Liver (tissue), 9 donors: ENCODE measurements around the gene NAT10. TPM values are rescaled to one million over a fixed set of nuclear protein-coding genes. Genes with fewer than 3 reads are reported as not detected.

ENCODE experiments used
- DNase-seq: peaks from one replicate; pipeline ENCODE4 v3.0.0-alpha.2; 2017; ENCODE audit warnings: low spot score
- H3K27ac ChIP-seq, 2 donors: one replicate each; pipeline ENCODE4 v1.7.0; 2013; ENCODE audit warnings: inconsistent platforms in 2 of 2, low read length in 2 of 2, control low read depth in 1 of 2, low read depth in 1 of 2, mild to moderate bottlenecking in 1 of 2
- H3K27me3 ChIP-seq, 4 donors: one replicate each; pipeline versions ENCODE4 v1.6.1 to v1.7.0; 2013; ENCODE audit warnings: low read length in 3 of 4, inconsistent platforms in 1 of 4, mild to moderate bottlenecking in 1 of 4, moderate library complexity in 1 of 4; ENCODE audit not compliant: control insufficient read depth in 4 of 4, insufficient read depth in 4 of 4
- H3K36me3 ChIP-seq, 4 donors: one replicate each; pipeline versions ENCODE4 v1.6.1 to v1.7.0; 2013; ENCODE audit warnings: low read length in 3 of 4, mild to moderate bottlenecking in 3 of 4, low read depth in 1 of 4, moderate library complexity in 1 of 4; ENCODE audit not compliant: control insufficient read depth in 4 of 4, insufficient read depth in 3 of 4
- H3K4me1 ChIP-seq, 4 donors: one replicate each; pipeline versions ENCODE4 v1.6.1 to v1.7.0; 2013; ENCODE audit warnings: low read length in 3 of 4, mild to moderate bottlenecking in 3 of 4, moderate library complexity in 1 of 4; ENCODE audit not compliant: control insufficient read depth in 4 of 4, insufficient read depth in 4 of 4
- H3K4me3 ChIP-seq, 3 donors: one replicate each; pipeline versions ENCODE4 v1.6.1 to v1.7.0; 2013; ENCODE audit warnings: low read length in 3 of 3, control low read depth in 1 of 3, low read depth in 1 of 3, mild to moderate bottlenecking in 1 of 3
- H3K9ac ChIP-seq, 2 donors: one replicate each; pipeline ENCODE4 v1.7.0; 2013; ENCODE audit warnings: low read length in 2 of 2, mild to moderate bottlenecking in 2 of 2, moderate library complexity in 2 of 2, control low read depth in 1 of 2, low read depth in 1 of 2
- H3K9me3 ChIP-seq, 4 donors: one replicate each; pipeline versions ENCODE4 v1.6.1 to v1.7.0; 2013; ENCODE audit warnings: low read length in 3 of 4; ENCODE audit not compliant: control insufficient read depth in 4 of 4
- EGR1 ChIP-seq, 2 donors: IDR thresholded peaks; 2 replicates each; pipeline ENCODE4 v1.6.1; 2016 to 2018; ENCODE audit warnings: antibody characterized with exemption in 2 of 2, low read depth in 2 of 2
- FOXA2 ChIP-seq: IDR thresholded peaks from 2 replicates; pipeline ENCODE4 v1.6.1; 2016; ENCODE audit warnings: antibody characterized with exemption
- GABPA ChIP-seq, 2 donors: IDR thresholded peaks in 1 of 2; conservative IDR thresholded peaks in 1 of 2; 2 replicates each; pipeline ENCODE4 v1.6.1; 2016; ENCODE audit warnings: antibody characterized with exemption in 2 of 2, mild to moderate bottlenecking in 1 of 2, moderate library complexity in 1 of 2
- HNF4A ChIP-seq, 2 donors: conservative IDR thresholded peaks; 2 replicates each; pipeline ENCODE4 v1.6.1; 2016; ENCODE audit warnings: antibody characterized with exemption in 2 of 2, mild to moderate bottlenecking in 2 of 2
- HNF4G ChIP-seq: IDR thresholded peaks from 2 replicates; pipeline ENCODE4 v1.6.1; 2016; ENCODE audit warnings: antibody characterized with exemption
- RXRA ChIP-seq, 2 donors: IDR thresholded peaks; 2 replicates each; pipeline ENCODE4 v1.6.1; 2017 to 2018; ENCODE audit warnings: antibody characterized with exemption in 2 of 2, mild to moderate bottlenecking in 1 of 2
- TAF1 ChIP-seq: conservative IDR thresholded peaks from 2 replicates; pipeline ENCODE4 v1.6.1; 2016; ENCODE audit warnings: antibody characterized with exemption, mild to moderate bottlenecking
- WGBS: extraction: QIAGEN DNeasy Blood & Tissue Kit; methylation state at CpG from one replicate; pipeline ENCODE4 v1.1.7; 2013; 5-methylcytosine and 5-hydroxymethylcytosine counted together
- polyA plus RNA-seq, 2 donors: library from polyadenylated mRNA; stranded (reverse) in 1 of 2; unstranded in 1 of 2; fragments of 200-250 nt in 1 of 2; fragments of >200 nt in 1 of 2; fragmentation: Nextera tagmentation in 1 of 2; extraction: Ambion mirVana in 1 of 2; gene quantifications; one replicate each; pipeline versions ENCODE4 v1.2.1 to v1.2.3, GENCODE V29; 2013 to 2015
- total RNA-seq, 2 donors: library from RNA; depleted of rRNA; stranded (reverse); fragments of >200 nt; gene quantifications; one replicate each; pipeline ENCODE4 v1.2.3, GENCODE V29; 2014
- TF ChIP-seq, protein P1 (sequence below): IDR thresholded peaks from 2 replicates; pipeline ENCODE4 v1.6.1; 2016; ENCODE audit warnings: antibody characterized with exemption, mild to moderate bottlenecking
- TF ChIP-seq, protein P2 (sequence below): IDR thresholded peaks from 2 replicates; pipeline ENCODE4 v1.6.1; 2016; ENCODE audit warnings: antibody characterized with exemption
- TF ChIP-seq, protein P3 (sequence below): IDR thresholded peaks from 2 replicates; pipeline ENCODE4 v1.6.1; 2016; ENCODE audit warnings: antibody characterized with exemption
- TF ChIP-seq, protein P4 (sequence below): IDR thresholded peaks from 2 replicates; pipeline ENCODE4 v1.6.1; 2016; ENCODE audit warnings: antibody characterized with exemption
- TF ChIP-seq, protein P5 (sequence below): fragments of 150-350 bp; IDR thresholded peaks from 2 replicates; pipeline ENCODE4 v1.5.1; 2017; ENCODE audit warnings: improper control_type of control experiment, low read depth, low read length; ENCODE audit not compliant: missing input control
- donor health status: healthy.
- donor health status: healthy.
- donor health status: healthy.
- donor health status: healthy.
- donor health status: healthy.

NAT10 gene
- total and polyA plus RNA-seq, 4 donors: 9.1 to 14.0 (median 13.5) TPM

DNA sequence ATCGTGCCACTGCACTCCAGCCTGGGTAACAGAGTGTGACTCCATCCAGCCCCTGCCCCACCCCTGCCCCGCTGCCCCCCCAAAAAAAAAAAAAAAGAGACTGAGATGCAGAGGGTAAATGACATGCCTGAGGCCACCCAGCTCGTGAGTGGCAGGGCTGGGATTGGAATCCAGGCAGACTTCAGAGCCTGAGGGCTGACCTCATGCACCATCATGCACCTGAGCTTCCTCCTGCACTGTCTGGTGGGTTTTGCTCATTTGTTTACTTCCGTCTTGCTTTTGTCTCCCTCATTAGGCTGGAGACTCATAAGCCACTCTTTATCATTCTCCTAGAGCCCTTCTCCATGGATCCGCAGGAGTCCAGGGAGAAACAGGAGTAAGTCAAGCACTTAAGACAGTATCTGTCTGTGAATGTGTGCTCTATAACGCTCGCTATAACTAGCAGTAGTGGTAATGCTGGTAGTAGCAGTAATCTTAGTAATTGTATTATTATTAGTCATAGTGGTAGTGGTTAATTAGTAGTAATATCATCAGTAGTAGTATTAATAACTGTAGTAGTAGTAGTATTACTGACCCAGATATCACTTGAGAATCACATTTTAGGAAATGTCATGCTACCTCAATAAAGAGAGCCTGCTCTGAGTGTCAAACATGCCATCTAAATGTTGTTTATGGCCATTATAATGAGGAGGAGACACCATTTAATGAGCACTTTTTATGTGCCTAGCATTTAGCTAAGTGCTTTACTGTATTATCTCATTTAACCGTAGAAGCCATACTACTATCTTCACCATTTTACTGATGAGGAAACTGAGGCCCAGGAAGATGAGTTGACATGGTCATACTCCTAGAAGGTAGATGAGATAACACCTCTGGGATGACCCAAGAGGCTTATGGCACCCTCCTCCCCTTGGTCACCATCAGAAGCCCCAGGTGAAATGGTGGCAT lies 85.0 kb downstream of the NAT10 start:
- Histone ChIP-seq H3K9me3 (no peaks in the 10 kb centered on the region), H3K27me3 (no peaks in the 10 kb centered on the region)
- 92% methylated on average over 8 of the region's 8 CpGs for WGBS

More for the DNA sequence above, 85.0 kb downstream of the NAT10 start:
- H3K9ac ChIP-seq: no peak overlapping the region
- TF ChIP-seq RXRA (IDR thresholded peaks at IDR 0.05): no peak
- no peak for TF ChIP-seq EGR1 (IDR thresholded peaks at IDR 0.05; ENCODE audit: low read depth in 2 of 2)
- TF ChIP-seq HNF4A (conservative IDR thresholded peaks at IDR 0.05): no peak
- TF ChIP-seq TAF1: no peak
- TF ChIP-seq, protein P1, sequence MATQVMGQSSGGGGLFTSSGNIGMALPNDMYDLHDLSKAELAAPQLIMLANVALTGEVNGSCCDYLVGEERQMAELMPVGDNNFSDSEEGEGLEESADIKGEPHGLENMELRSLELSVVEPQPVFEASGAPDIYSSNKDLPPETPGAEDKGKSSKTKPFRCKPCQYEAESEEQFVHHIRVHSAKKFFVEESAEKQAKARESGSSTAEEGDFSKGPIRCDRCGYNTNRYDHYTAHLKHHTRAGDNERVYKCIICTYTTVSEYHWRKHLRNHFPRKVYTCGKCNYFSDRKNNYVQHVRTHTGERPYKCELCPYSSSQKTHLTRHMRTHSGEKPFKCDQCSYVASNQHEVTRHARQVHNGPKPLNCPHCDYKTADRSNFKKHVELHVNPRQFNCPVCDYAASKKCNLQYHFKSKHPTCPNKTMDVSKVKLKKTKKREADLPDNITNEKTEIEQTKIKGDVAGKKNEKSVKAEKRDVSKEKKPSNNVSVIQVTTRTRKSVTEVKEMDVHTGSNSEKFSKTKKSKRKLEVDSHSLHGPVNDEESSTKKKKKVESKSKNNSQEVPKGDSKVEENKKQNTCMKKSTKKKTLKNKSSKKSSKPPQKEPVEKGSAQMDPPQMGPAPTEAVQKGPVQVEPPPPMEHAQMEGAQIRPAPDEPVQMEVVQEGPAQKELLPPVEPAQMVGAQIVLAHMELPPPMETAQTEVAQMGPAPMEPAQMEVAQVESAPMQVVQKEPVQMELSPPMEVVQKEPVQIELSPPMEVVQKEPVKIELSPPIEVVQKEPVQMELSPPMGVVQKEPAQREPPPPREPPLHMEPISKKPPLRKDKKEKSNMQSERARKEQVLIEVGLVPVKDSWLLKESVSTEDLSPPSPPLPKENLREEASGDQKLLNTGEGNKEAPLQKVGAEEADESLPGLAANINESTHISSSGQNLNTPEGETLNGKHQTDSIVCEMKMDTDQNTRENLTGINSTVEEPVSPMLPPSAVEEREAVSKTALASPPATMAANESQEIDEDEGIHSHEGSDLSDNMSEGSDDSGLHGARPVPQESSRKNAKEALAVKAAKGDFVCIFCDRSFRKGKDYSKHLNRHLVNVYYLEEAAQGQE: no peak
- TF ChIP-seq HNF4G: no peak
- TF ChIP-seq, protein P2, sequence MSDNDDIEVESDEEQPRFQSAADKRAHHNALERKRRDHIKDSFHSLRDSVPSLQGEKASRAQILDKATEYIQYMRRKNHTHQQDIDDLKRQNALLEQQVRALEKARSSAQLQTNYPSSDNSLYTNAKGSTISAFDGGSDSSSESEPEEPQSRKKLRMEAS: no peak
- TF ChIP-seq GABPA (IDR thresholded peaks at IDR 0.05 in 1 of 2, conservative IDR thresholded peaks at IDR 0.05 in 1 of 2): no peak
- TF ChIP-seq, protein P3, sequence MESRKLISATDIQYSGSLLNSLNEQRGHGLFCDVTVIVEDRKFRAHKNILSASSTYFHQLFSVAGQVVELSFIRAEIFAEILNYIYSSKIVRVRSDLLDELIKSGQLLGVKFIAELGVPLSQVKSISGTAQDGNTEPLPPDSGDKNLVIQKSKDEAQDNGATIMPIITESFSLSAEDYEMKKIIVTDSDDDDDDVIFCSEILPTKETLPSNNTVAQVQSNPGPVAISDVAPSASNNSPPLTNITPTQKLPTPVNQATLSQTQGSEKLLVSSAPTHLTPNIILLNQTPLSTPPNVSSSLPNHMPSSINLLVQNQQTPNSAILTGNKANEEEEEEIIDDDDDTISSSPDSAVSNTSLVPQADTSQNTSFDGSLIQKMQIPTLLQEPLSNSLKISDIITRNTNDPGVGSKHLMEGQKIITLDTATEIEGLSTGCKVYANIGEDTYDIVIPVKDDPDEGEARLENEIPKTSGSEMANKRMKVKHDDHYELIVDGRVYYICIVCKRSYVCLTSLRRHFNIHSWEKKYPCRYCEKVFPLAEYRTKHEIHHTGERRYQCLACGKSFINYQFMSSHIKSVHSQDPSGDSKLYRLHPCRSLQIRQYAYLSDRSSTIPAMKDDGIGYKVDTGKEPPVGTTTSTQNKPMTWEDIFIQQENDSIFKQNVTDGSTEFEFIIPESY: no peak
- no peak for TF ChIP-seq FOXA2
- TF ChIP-seq, protein P4, sequence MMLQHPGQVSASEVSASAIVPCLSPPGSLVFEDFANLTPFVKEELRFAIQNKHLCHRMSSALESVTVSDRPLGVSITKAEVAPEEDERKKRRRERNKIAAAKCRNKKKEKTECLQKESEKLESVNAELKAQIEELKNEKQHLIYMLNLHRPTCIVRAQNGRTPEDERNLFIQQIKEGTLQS: no peak
- TF ChIP-seq, protein P5, sequence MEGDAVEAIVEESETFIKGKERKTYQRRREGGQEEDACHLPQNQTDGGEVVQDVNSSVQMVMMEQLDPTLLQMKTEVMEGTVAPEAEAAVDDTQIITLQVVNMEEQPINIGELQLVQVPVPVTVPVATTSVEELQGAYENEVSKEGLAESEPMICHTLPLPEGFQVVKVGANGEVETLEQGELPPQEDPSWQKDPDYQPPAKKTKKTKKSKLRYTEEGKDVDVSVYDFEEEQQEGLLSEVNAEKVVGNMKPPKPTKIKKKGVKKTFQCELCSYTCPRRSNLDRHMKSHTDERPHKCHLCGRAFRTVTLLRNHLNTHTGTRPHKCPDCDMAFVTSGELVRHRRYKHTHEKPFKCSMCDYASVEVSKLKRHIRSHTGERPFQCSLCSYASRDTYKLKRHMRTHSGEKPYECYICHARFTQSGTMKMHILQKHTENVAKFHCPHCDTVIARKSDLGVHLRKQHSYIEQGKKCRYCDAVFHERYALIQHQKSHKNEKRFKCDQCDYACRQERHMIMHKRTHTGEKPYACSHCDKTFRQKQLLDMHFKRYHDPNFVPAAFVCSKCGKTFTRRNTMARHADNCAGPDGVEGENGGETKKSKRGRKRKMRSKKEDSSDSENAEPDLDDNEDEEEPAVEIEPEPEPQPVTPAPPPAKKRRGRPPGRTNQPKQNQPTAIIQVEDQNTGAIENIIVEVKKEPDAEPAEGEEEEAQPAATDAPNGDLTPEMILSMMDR: no peak
- H3K4me3 ChIP-seq: no peak overlapping the region
- peaks cover 0 to 3% (median 0%) of the 10 kb centered on the region in 4 donors for H3K4me1 ChIP-seq
- no peak for DNase-seq
- H3K36me3 ChIP-seq: peaks cover 0 to under 1% (median 0%) of the 10 kb centered on the region in 4 donors
- H3K27ac ChIP-seq: no peak overlapping the region
